Endometrium (tissue), 2 donors: ENCODE measurements around the gene MED22.
"Not testable (repeated sequence)": the region's sequence is repeated elsewhere in the genome, so short reads cannot be mapped to it uniquely, and the experiment has no call there.

ENCODE experiments used
- FAIRE-seq: peaks from 2 replicates; lab custom pipeline; 2012; peaks lifted over from hg19 to GRCh38; lab: Jason Lieb, UNC
- donor health status: control.
- donor health status: control.

MED22 gene

DNA sequence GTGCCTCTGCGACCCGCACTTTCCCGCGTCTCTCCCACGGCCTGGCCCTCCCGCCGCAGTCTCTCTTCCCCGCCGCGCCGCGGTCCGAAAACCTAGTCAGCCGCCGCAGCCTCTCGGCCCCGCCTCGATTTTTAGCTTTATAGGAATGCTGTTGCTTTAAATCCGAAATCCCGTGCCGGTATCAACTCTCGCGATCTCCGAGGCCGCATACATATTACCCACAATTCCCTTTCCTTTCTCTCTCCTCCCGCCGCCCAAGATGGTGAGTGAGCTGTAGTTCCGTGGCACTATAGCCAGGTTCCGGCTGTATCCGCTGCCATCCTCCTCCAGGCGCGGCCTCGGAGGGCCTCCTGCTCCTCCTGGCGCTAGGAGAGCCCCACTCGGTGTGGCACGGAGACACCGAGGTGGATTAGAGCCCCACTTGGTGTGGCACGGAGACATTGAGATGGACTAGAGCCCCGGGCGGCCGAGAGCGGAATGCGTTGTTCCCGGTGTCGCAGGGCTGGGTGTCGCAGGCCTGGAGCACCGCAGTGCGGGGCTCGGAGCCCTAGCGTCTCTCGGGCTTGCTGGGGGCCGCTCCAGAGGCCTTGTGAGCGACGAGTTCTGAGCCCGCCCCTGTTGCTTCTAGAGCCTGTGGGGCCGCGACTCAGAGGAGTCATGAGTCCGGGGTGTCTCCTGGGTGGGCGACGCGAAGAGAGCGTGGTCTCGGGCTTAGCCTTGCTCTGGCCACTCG, at the start of gene MED22, which contains the start of gene RPL7A:
Gene MED22 (minus strand): TSS at position 147 of the 733 bp plus-strand sequence. CDS start 1,469 bp downstream, outside the sequence.
Gene RPL7A (plus strand): TSS at position 234 of the 733 bp plus-strand sequence. CDS start 26 bp downstream, at position 260.
- FAIRE-seq = no peak

DNA sequence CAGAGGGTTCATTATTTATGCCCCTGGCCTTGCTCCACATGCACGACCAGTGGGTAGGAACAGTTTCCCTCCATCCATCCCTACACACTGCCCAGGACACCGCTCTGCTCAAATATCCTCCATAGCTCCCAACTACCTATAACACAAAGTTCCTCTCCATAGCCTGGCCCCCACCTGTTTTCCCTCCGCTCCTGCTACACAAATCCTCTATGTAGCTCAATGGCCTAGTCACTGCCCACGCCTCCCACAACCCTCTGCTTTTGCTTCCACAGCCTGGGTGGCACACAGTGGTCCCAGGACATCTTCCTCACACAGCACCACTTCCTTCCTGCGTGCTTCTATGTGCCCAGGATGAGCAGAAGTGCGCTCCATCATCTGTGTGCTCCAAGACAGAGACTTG, 49.4 kb upstream of the MED22 start:
- FAIRE-seq = no peak

DNA sequence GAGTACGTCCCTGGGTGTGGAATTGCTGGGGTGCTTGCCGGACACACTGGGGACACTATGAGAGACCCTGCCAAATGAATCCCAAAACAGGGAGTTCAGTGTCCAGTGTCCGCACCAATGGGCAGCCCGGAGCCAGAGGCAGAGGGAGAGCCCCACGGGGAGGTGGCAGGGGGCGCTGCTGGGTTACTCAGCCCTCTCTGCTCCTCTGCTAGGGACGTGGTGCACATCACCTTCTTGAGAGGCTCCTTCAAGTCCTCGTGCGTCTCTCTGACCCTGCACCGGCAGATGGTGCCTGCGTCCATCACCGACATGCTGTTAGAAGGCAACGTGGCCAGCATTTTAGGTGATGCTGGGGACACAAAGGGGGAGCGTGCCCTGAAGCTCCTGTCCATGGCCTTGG, 49.0 kb upstream of the MED22 start:
- FAIRE-seq = no peak

- FAIRE-seq = no peak
Observed at GRCh38 chr9:133394687-133395271, 46.8 kb upstream of the MED22 start.

- no peak for FAIRE-seq
Observed at GRCh38 chr9:133393399-133393798, 45.5 kb upstream of the MED22 start.

DNA sequence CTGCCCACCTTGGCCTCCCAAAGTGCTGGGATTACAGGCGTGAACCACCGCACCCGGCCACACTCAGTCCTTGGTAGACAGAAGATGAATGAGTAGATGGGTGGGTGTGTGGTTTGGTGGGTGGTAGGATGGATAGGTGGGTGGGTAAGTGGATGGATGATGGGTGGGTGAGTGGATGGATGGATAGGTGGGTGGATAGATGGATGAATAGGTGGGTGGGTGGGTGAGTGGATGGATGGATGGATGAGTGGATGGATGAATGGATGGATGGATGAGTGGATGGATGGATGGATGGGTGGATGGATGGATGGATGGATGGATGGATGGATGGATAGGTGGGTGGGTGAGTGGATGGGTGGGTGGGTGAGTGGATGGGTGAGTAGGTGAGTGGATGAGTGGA, 44.4 kb upstream of the MED22 start:
- not testable (repeated sequence) for FAIRE-seq

DNA sequence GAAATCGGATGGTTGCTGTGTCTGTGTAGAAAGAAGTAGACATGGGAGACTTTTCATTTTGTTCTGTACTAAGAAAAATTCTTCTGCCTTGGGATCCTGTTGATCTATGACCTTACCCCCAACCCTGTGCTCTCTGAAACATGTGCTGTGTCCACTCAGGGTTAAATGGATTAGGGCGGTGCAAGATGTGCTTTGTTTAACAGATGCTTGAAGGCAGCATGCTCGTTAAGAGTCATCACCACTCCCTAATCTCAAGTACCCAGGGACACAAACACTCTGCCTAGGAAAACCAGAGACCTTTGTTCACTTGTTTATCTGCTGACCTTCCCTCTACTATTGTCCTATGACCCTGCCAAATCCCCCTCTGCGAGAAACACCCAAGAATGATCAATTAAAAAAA, 43.5 kb upstream of the MED22 start:
- FAIRE-seq = not testable (repeated sequence)

DNA sequence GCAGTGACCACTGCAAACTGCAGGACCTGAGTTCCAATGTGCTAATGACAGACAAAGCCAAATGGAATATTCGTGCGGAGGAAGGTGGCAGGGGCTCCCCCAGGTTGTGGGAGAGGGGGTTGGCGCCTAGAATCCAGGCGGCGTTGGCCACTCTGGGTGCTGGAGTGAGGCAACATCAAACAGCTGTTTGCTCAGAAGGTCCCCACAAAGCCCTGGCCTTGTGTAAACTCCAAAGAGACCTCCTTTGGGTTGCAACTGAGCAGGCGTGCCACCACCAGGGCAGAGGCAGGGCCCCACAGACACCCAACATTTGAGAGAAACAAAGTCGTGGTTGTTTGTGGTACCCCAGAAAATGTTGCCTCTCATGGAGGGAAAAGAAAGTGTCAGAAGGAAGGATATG, 42.8 kb upstream of the MED22 start:
- FAIRE-seq = no peak

- FAIRE-seq = no peak
Observed at GRCh38 chr9:133389562-133389961, 41.6 kb upstream of the MED22 start.

DNA sequence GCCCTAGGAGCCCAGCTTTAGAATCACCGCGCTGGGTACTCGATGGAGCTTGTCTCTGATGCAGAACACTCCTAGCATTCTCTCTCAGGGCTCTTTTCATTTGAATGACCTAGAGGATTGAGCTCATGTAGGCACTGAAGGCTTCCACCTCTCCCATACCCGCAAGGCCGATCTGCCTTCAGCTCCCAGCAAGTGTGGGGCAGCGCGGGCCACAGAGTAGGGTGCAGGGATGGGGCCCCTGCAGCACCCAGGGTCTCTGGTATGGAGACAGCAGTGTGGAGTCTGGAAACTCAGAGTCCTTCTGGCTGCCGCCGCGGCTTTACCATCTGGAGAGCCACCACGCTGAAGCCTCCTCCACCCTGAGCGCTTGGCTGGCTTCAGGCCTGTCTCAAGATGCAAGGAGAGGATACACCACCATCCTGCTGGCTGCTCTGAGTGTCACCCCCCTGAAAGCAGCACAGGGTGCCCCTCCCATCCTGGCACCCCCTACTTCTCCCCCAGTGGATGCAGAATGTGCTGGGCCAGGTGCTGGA, 41.2 kb upstream of the MED22 start:
- FAIRE-seq = no peak

GRCh38 chr9:133387680-133388079, 39.7 kb upstream of the MED22 start:
- FAIRE-seq = no peak

DNA sequence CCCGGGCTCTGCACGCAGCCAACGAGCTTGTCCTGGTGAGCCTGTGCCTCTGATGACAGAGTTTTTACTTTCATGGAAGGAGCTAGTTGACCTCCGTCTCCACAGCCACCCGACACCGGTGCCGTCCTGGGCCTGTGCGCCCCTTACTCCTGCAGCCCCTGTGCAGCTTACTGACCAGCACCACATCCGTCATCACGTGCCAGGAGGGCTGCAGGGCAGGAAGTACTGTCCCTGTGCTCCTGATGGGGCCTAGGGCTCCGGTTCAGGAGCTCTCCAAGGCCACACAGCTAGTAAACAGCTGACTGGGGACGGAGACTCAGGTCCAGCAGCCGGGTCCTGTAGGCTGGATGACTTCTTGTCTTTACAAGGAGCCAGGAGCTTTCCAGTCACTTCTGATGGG, 38.4 kb upstream of the MED22 start:
- no peak for FAIRE-seq

DNA sequence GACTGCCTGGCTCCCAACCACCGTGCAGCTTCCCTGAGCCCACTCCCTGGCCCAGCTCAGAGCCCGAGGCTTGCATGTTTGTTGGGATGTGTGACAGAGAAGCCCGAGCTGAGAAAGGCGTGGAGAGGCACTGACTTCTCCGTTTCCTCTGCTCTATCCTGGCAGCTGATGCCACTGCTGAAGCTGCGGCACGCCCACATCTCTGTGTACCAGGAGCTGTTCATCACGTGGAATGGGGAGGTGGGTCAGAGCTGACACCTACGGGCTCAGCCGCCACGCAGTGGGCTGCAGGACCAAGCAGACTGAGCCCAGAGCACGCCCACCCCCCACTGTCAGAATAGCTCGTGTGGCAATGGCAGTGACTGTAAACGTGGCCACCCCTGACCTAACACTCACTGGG, 37.5 kb upstream of the MED22 start:
- no peak for FAIRE-seq

GRCh38 chr9:133384736-133385321, 36.9 kb upstream of the MED22 start:
- FAIRE-seq = no peak

- FAIRE-seq = no peak
Observed at GRCh38 chr9:133383438-133383837, 35.5 kb upstream of the MED22 start.

DNA sequence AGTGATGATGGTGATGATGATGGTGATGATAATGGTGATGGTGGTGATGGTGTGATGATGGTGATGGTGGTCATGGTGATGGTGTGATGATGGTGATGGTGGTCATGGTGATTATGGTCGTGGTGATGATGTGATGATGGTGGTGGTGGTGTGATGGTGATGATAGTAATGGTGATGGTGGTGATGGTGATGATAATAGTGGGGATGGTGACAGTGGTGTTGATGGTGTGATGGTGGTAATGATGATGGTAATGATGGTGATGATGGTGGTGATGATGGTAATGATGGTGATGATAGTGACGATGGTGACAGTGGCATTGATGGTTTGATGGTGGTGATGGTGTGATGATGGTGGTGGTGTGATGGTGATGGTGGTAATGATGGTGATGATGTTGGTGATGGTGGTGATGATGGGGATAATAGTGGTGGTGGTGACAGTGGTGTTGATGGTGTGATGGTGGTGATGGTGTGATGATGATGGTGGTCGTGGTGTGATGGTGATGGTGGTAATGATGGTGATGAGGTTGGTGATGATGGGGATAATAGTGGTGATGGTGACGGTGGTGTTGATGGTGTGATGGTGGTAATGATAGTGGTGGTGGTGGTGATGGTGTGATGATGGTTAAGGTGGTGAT, 34.7 kb upstream of the MED22 start:
- FAIRE-seq = no peak

- FAIRE-seq = no peak
Observed at GRCh38 chr9:133380734-133381133, 32.8 kb upstream of the MED22 start.

- FAIRE-seq = no peak
Observed at GRCh38 chr9:133379153-133380086, 31.5 kb upstream of the MED22 start.

- no peak for FAIRE-seq
Observed at GRCh38 chr9:133378408-133378962, 30.6 kb upstream of the MED22 start.

- FAIRE-seq = no peak
Observed at GRCh38 chr9:133377721-133378216, 29.8 kb upstream of the MED22 start.

- not testable (repeated sequence) for FAIRE-seq
Observed at GRCh38 chr9:133377280-133377679, 29.3 kb upstream of the MED22 start.
